Endometrial microvascular endothelial cells (primary cell): ENCODE results near the gene NEMP1. TPM values are rescaled to one million over a fixed set of nuclear protein-coding genes. Genes with fewer than 3 reads are reported as not detected.

Experiments used
- in situ Hi-C: cut with HindIII; loops from 2 replicates; pipeline ENCODE4 v1.10.0; 2017; ENCODE audit warnings: low sequenced_read_pairs, low pct_unique_long_range_greater_than_20kb; ENCODE audit errors: inconsistent ontology term
- total RNA-seq: library from RNA; depleted of rRNA; stranded (reverse); fragments of >200 nt; gene quantifications from one replicate; pipeline ENCODE4 v1.2.3, GENCODE V29; 2015; ENCODE audit errors: inconsistent ontology term

NEMP1 gene
- total RNA-seq, 1 donor from 2014 or later: 12.6 TPM

- in situ Hi-C loops: no loop called here
Observed at GRCh38 chr12:57011438-57012424, 66.9 kb downstream of the NEMP1 start.

- in situ Hi-C loops: no loop called here
Observed at GRCh38 chr12:57010627-57011247, 67.9 kb downstream of the NEMP1 start.

- in situ Hi-C loops: no loop called here
Observed at GRCh38 chr12:57009949-57010626, 68.5 kb downstream of the NEMP1 start.

- in situ Hi-C loops: no loop called here
Observed at GRCh38 chr12:57008178-57008577, 70.4 kb downstream of the NEMP1 start.

GRCh38 chr12:57006809-57007475 is 71.6 kb downstream of the NEMP1 start:
- in situ Hi-C loops: no loop called here

- in situ Hi-C loops: no loop called here
Observed at GRCh38 chr12:57005980-57006808, 72.4 kb downstream of the NEMP1 start, which contains the start of gene ZBTB39. Gene ZBTB39 (minus strand): TSS chr12:57006546. CDS start chr12:57004917, 1,629 bp downstream.

Other genes with a start within 250 kb of the NEMP1 start
- not detected for gene SDR9C7, start 144.4 kb downstream of the NEMP1 start, total RNA-seq
- gene RDH16, start 121.2 kb downstream of the NEMP1 start, total RNA-seq: not detected
- 3.1 TPM for gene ZBTB39, start 72.2 kb downstream of the NEMP1 start, total RNA-seq
- gene TAC3, start 62.3 kb downstream of the NEMP1 start, total RNA-seq: not detected
- gene MYO1A, start 28.7 kb downstream of the NEMP1 start, total RNA-seq: not detected
- 13.0 TPM for gene NAB2, start 10.3 kb upstream of the NEMP1 start, total RNA-seq
- 94.0 TPM for gene STAT6, start 32.6 kb upstream of the NEMP1 start, total RNA-seq
- 3.1 TPM for gene LRP1, start 49.7 kb upstream of the NEMP1 start, total RNA-seq
- not detected for gene LRP1-AS, start 68.8 kb upstream of the NEMP1 start, total RNA-seq
- 0.19 TPM for gene NXPH4, start 138.0 kb upstream of the NEMP1 start, total RNA-seq
- gene SHMT2, start 150.9 kb upstream of the NEMP1 start, total RNA-seq: 172 TPM
- gene STAC3, start 172.4 kb upstream of the NEMP1 start, total RNA-seq: 0.37 TPM